GM19324 (cell line): ENCODE measurements around the gene SLC7A1.

ENCODE experiments used
- ATAC-seq: cut with Tn5 transposase; IDR thresholded peaks from one replicate; pipeline ENCODE4 v1.9.1; 2021; ENCODE audit warnings: mild to moderate bottlenecking, moderate library complexity; ENCODE audit not compliant: unreplicated experiment, low FRiP score

SLC7A1 gene

DNA sequence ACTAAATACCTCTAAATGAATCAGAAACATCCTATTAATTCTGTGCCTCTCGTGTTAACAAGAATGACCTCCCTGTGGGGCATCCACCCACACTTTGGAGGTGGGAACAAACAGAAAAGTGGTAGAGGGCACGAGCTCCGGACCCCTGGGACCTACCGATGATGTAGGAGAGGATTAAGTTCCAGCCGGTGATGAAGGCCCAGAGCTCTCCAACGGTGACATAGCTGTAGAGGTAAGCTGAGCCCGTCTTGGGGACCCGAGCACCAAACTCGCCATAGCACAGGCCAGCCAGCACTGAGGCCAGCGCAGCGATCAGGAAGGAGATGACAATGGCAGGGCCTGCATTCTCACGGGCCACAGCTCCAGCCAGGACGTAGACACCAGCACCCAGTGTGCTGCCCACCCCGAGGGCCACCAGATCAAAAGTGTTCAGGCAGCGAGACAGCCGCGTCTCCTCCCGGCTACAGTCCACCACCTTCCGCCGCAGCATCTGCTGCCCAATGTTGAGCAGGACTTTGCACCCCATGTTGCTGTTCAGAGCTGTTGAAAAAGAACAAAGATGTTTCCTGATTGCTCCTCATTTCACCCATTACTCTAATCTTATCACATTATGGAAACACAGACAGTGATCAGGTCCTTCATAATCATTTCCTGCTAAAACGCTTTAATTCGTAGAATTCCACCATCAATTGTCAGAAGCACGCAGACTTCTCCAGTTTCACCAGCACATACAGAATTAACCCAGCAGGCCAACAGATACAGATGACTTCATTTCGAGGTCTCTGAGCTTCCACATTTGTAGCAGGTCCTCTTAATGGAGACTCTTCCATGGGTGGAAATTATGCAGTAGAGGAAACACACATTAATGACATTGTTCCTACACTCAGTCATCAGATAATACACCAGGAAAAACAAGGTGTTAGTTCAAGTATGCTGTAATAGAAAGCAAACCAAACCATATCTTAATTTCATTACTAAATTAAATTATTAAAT lies 59.5 kb downstream of the SLC7A1 start:
- ATAC-seq = no peak

DNA sequence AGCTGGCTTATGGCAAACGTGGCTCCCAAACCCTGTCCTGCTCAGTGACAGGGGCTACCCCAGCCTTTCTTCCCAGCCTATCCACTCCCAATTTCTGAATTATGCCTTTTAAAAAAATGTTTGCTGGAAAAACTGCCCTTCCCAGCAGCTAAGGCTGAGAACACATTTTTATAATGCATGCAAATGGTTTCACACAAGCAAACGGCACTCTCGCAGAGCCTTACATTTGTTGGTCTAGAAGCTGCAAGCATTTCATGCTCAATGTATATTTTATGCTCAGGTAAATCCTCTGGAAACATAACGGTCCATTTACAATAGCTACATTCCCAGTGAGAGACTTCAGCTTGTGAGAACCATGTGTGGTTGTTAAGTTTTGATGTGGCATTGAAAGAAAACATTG lies 61.4 kb downstream of the SLC7A1 start:
- ATAC-seq = no peak

DNA sequence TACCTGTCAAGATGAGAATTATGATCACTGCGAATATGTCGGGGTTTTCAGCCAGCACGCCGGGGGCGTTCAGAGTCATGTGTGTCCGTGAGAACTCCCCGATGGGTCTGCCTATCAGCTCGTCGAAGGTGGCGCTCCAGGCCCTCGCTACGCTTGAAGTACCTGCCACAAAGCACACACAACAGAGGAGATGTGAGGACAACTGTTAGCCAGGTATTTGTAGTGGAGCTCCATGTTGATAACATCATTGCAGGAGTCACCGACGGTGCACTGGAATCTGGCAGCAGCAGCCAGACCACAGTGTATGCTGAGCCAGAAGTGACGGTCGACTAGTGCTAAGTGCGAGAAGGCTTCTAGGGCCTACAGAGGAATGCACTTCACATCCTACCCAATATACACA lies 62.7 kb downstream of the SLC7A1 start:
- no peak for ATAC-seq

DNA sequence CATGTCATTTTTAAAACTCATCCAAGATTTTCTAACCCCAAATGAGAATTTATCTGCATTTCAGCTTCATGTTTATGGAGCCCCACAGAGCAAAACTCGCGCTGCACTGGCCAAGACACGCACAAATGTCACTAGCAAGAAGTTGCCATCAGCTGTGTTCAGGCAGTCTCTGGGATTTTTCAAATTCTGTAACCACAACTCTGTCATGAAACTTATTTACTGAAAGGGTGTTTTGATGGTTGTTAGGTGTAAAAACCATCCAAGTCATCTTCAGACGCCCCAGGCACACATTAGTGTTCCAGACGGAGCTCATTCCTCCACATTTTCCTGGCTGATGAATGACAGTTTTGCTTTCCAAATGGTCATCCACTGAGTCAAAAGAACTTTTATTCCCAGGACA lies 63.4 kb downstream of the SLC7A1 start:
- no peak for ATAC-seq

DNA sequence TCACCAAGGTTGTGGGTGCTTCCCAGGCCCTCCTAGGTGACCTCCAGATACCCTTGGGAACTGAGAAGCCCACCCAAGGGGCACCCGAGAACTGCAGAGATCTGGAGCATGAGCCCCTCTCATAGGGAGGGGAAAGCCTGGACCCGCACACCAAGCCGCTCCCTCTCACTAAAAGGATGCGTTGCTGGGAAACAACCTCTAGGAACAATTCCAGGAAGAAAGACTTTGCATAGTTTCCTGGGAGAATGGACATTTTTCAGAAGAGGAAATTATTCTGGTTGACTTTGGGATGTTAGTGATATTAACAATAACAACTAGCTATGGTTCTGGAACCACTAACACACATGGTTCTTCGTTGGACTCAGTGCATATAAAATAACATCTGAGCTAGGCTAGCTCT lies 64.6 kb downstream of the SLC7A1 start:
- no peak for ATAC-seq

DNA sequence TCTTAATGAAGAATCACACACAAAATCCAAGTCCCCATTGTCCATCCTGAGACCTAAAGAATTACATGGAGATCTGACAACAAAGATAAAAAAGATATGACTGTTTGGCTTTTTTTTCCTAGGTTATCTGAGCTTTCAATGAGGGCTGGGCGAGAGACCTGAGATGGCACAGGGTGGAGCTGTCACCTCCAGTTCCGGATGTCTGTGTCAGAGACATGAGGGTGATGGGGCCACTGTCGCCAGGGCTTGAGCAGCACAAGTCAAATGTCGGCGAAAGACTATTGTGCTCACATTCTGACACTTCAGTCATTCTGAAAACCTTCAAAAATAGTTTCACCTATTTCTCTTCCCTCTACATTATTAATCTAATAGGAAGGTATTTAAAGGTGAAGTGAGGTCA lies 65.7 kb downstream of the SLC7A1 start:
- ATAC-seq = no peak

DNA sequence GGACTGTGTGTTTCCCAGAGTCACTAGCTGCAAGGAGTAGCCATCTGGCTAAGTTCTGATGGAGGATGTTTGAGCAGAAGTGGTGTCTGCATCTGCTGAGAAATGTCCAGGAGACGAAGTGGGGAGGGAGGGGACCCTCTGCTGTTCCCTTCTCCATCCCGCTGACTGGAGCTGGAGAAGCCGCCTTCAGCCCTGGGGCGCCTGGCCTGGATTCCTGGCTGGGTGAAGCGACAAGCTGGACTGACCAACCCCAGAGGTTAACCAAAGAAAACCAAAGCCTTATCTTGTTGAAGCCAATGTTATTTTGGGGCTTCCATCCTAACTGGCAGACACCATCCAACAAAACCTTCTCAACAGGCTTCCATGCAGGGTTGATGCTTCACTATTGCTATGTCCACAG lies 67.6 kb downstream of the SLC7A1 start:
- no peak for ATAC-seq

DNA sequence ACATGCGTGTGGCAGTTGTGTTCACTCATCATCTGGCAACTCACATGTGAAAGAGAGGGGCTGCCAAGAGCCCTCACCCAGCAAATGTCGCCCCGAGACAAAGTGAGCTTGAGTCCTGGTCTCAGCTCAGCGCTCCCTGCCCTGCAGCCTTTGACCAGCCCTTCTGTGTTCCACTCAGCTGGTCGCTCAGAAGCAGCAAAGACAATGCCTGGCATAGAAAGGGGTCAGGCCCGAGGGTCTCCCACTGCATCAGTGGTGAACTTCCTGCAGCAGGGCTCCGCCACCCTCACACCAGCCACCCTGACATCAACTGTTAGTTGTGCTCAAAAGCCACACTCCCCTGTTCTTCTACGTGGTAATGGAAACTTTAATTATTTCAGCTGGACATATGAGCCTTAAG lies 68.0 kb downstream of the SLC7A1 start:
- no peak for ATAC-seq

DNA sequence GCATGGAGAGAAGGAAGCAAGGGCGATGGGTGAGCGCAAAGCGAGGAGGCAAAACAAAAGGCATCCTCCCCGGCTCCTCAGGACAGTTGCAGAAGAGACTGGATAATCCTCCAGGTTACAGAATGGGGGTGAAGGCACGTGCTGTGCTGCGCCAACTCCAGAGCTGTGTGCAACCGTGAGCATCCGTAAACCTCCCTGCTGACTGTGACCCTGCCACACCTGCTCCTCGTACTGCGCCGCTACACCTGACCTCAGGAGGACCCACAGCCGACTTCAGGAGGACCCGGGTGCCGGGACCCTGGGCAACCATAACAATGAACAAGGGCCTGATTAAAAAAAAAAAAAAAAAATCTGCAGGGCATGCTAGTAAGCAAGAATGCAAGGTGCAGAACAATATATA lies 68.7 kb downstream of the SLC7A1 start:
- no peak for ATAC-seq

DNA sequence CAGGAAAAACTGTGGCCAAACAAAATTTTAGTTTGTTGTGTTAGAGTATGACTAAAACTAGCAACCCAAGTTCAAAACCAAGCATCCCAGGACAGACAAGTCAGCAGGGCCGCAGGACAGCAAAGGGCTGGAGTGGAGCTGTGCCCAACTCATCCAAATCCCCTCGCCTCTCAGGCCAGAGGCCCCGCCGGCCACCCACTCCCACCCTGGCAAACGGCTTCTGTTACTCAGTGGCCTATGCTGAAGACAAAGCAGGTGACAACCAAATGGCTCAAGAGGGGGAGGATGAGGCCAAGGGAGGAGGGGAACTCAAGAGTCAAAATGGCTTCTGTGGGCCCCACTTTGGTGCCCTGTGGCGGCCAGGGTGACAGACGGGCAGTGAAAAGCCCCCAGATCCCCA lies 69.7 kb downstream of the SLC7A1 start:
- ATAC-seq = no peak

DNA sequence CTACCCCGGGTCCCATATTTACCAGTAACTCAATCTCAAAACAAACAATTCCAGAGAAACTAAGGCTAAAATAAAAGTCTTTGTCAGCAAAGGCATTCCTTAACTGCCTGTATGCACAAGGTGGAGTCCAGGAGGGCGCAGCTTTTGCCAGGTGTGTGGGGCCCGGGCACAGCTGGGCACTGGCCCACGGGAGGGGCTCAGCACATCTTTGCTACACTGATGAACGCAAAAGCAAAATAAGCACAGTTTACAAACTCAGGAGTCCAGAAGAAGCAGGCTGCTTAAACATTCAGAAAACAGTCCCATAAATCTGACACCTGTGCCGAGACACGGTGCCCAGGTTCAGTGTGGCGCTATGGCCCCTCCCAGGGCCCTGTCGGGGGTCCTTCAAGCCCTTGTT lies 70.8 kb downstream of the SLC7A1 start:
- ATAC-seq = no peak

DNA sequence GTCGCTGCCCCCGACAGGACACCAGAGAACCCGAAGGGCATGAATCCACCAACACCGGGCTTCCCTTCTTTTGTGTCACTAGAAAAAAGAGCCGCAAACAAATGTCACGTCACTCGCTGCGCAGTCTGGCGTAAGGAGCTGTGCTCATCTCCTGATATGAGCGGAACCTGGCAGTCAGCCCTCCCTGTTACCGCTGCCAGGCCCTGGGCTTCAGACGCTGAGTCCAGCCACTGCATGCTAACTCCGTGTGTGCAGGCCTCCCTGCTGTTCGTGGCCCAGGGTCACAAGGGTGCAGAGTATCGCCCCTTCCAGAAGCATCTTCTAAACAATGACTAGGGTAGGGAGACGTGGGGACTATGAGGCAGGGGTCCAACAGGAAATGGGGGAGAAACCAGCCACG lies 71.3 kb downstream of the SLC7A1 start:
- no peak for ATAC-seq

DNA sequence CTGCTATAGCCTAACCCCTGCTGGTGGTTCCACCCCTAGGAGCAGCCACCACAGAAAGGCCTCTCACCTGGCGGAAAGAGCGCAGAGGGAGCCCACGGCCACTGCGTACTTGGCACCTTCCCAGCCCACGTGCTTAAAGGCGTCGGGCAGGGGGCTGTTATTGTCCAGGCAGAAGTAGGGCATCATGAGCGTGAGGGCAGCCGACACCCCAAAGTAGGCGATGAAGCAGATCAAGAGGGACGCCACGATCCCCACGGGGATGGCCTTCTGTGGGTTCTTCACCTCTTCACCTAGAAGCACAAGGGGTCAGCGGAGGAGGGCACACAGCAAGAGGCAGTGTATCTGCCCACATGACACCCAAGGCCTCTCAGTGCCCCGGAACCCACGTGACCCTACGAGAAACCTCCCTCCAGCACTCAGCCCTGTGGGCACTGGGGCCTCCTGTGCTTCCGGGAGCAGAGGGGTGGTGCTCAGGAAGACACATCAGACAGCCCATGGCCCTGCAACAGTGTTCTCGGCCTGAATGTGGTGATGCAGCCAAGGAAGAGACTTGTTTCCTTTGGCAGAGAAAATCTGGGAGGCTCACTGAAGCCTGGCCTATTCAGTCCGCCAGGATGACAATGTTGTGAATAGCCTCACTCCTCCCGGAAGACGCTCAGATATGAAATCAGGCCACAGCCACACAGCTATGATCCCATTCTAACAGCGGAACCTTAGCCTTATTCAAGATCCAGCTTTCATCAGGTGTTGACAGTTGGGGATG lies 72.1 kb downstream of the SLC7A1 start:
- ATAC-seq = no peak

DNA sequence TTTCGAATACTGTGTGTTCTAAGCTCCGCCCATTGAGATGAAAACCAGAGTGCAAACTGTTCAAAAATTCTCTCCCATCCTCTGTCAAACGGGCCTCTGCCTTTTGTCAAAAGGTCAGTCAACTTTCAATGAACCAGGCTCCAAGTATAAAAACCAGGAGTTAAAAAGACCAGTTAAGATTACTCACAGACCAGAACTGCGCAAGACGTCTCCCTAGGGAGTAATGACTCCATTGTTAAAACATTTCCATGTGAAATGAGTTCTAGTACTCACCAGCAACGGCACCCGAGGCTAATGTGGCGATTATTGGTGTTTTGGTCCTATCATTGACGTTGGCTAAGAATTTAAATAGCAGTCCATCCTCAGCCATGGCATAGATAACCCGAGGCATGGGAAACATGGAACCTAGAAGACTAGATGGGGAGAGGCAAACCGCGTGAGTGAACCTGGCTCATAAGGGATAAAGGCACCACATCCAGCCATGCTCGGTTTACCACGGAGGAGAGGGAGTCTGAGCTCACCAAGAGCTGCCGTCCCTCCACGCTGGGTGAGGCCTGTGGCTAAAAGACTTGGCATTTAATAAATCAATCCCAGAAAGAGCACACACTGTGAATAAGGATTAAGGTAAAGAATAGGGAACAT lies 73.3 kb downstream of the SLC7A1 start:
- ATAC-seq = no peak

DNA sequence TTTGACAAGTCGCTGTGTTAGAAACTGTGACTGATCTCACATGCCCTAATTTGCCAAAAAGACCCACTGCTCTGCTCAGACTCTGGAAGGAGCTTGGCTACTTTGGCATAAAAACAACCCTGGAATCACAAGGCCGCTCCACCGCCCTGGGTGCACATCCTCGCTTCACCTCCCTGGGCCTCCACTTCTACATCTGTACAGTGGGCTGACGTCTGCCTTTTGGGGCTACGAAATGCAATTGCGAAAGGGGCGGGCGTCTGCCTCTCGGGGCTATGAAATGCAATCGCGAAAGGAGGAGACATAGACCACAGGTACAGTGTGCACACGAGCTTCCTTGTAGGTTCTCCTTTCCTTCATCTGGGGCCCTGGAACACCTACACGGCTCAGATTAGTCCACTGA lies 74.2 kb downstream of the SLC7A1 start:
- no peak for ATAC-seq

DNA sequence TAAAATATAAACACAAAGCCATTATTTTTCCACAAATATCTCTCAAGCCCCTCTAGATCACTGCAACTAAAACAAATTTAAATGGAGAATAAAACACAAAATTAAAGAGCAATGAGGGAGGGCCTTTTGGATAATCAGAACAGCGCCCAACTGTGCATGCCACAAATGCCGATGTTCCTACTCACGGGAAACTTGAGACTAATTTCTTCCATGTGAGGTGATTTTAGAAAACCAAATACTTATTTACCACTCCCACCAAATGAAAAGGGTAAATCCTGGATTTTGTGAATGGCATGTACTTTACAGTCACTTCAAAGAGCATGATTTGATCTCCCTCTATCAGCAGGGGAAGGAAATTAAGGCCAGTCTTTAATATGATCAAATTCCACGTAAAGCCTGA lies 74.8 kb downstream of the SLC7A1 start:
- ATAC-seq = no peak

DNA sequence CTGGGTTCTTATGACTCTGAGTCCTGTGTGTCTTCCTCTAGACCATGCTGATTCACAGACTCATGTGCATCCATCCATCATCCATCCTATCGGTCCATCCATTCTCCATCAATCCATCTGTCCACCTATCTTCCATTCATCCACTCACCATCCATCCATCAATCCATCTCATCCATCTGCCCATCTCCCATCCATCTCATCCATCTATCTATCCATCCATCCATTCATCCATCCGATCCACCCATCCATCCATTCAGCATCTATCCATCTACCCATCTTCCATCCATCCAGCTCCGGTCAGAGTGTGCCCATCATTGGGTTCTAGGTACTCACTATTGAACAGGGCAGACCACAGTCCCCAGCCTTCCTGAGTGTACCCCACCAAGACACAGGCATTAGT lies 75.6 kb downstream of the SLC7A1 start:
- ATAC-seq = no peak

DNA sequence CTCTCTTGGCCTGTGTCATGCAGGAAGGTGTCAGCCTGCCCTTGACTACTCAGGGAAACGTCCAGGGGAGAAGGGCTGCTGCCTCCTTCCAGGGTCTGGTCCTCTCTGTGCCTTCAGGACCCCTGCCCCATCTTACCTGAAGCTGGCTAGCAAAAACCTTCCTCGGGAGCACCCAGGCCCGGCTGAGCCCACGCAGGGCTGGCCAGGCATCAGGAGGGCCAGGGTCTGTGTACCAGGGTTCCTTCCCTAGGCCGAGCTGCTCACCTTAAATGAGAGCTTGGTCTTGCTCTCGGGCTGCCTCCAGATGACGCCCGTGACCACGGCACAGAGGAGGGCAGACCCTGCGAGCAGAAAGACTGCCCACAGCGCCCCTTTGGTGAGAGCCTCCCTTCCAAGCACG lies 78.6 kb downstream of the SLC7A1 start:
- ATAC-seq = no peak

DNA sequence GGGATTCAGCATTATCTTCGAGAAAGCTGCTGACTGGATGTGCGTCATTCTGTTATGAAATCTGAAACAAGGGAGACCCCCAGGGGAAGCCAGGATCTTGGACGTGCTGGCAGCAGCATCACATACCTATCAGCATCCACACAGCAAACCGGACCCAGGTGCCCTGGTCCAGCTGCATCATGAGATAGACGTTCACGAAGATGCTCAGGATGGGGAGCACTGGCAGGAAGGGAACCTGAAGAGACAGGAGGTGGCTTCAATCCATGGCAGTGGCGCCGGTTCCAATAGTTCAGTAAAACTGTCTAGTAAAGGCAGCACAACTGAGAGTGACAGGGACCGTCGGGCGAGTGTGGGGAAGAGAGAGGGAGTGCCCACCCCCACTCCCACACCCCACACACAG lies 79.5 kb downstream of the SLC7A1 start:
- ATAC-seq = no peak

DNA sequence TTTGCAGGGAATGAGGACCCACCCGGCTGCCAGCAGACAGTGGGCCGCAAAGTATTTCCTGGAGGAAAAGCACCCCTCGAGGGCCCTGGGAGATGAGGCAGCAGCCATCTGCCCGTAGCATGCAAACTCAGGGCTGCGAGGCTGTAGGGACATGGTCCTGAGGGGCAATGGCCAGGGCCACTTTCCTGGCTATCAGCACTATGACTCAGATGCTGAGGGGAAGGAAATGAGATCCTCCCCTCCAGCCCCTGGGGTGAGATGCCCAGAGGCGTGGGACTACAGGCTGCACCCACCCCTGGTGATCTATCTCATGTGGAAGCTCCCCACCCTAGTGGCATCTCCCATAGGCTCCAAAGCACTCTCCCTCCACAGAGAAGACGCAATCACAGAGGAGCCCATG lies 80.1 kb downstream of the SLC7A1 start:
- no peak for ATAC-seq

DNA sequence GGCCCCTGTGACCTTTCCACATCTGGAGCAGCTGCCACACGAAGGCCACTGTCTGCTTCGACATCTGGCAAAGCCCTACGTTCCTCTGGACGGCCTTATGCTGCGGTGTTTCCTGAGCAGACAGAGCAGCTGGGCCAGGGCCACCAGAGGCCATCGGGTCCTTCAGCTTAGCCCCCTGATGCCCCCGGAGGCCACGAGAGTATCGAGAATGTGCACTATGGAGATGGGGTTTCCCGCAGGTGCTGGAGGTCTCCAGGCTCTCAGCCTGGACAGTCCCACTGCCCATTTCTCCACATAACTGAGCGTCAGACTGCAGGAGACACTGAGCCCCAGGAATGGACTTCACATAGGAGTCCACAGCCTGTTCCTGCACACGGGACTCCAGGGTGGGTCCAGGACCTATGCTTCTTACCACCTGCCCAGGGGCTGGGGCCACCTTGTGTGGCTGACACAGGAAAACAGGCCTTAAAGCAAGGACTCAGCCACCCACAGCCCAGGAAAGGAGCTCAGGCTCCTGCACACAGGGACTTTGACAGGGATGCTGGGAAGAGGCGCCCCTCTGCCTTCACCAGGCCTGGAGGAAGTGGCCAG lies 80.7 kb downstream of the SLC7A1 start:
- ATAC-seq = no peak
